HG02678 (cell line): Measurements from ENCODE around the gene LMTK2.
A peak's percentile ranks its signal among the peaks of the same experiment; 100 is the strongest.

Source experiments
- ATAC-seq: cut with Tn5 transposase; IDR thresholded peaks from one replicate; pipeline ENCODE4 v1.9.1; 2021; ENCODE audit warnings: mild to moderate bottlenecking, moderate library complexity; ENCODE audit not compliant: unreplicated experiment

LMTK2 gene

GRCh38 chr7:98231493-98232262, 125.0 kb downstream of the LMTK2 start:
- no peak for ATAC-seq

GRCh38 chr7:98232263-98232585, 125.6 kb downstream of the LMTK2 start:
- no peak for ATAC-seq

- ATAC-seq = no peak
Measured at GRCh38 chr7:98232799-98233198, 126.1 kb downstream of the LMTK2 start.

DNA sequence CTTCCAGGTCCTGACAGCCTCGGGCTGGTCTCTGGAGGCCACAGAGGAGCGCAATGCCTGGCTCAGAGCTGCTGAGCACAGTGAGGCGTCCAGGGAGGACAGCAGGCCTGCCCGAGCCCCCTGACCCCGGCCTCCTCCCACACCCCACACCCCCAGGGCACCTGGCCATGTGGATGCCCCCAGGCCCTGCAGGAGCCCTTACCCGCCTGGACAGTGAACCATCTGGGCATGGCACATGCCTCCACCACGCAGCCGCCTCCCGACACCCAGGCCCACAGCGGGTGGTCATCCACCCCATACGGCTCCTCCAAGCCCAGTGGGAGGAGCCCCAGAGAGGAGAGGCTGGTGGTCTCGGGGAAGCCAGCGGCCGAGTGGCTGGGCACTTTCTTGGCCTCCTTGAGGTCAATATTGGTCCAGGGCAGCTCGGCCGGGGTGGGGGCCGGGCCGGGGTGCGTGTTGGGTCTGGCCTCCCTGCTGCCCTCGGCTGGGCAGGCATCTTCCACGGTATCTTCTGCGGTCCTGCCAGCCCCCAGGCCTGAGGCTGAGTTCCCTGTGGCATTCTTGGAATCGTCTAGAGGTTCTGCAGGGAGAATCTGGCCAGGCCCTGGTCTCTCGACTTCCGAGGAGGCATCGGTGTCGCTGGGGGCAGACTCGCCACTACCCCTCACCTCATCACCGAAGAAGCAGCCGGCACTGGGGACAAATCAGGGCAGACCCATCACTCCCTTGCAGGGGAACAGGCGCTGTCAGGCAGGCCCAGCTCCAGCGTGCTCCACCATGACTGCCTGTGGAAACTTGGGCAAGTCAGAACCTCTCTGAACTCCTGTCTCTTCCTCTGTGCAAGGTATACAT, 126.8 kb downstream of the LMTK2 start:
- no peak for ATAC-seq

GRCh38 chr7:98234429-98235147, 127.9 kb downstream of the LMTK2 start:
- no peak for ATAC-seq

GRCh38 chr7:98235901-98236300, 129.2 kb downstream of the LMTK2 start:
- ATAC-seq = no peak

GRCh38 chr7:98236355-98237185, 129.9 kb downstream of the LMTK2 start:
- no peak for ATAC-seq

DNA sequence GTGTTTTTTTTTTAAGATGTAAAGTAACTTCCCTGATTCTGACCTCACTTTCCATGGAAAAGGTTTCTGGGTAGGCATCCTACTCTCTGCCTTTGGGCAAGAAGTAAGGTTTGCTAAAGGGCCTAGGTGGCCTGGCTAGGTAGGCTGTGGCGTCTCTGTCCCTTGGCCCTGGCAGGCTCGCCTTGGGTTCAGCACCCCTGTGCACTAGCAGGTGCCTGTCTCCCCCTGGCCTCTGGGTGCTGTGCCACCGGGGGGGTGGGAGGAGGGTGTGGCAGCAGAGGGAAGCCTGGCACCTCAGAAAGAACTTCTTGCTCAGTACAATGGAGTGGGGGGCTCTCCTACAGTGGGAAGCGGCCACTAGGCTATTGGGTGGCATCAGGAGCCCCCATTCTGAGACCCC, 131.4 kb downstream of the LMTK2 start:
- ATAC-seq = no peak

DNA sequence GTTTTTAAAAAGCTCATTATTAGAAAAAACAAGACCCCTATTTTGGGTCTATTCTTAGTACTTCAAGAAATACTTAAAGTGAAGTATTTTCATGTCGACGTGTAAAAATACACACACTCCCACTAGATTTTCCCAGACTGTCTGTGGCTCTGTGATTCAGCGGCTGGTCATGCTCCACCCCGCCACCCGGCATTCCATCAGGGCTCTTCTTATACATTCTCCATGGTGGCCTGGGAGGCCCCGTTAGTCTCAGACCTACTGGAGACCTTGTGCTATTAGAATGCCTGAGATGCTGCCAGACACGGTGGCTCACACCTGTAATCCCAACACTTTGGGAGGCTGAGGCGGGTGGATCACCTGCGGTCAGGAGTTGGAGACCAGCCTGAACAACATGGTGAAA, 132.3 kb downstream of the LMTK2 start:
- no peak for ATAC-seq

DNA sequence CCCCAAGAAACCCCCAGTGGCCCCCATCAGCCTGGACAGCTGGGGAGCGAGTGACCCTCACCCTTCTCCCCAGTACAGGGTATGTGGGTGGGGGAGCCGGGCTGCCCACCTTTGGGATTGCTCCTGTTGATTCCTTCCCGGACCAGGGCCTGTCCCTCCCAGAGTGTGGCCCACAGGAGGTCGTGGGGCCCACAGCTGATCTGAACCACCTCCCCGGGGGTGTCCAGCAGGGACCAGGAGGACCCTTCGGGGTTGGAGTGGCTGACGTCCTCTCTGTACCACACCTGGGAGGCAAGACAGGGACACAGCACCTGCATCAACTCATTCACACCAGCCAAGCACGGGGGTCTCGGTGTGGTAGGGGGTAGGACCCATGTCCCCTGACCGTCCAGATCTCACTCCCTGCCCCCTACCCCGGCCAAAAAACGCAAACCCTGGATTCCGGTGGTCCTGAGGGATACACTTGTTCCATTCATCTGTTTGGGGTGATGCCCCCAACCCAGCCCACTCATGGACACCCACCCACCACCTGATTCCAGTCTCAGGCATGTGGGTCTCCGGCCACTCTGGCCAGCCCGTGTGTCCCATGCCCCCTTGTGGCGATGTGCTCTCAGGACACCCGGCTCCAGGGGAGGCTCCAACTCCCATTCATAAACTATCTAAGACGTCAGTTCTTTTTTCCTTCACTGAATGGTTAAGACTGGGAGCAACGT, 134.5 kb downstream of the LMTK2 start:
- peak; percentile 73 for ATAC-seq

- peak; percentile 12 for ATAC-seq
Measured at GRCh38 chr7:98241674-98242241, 135.1 kb downstream of the LMTK2 start.

DNA sequence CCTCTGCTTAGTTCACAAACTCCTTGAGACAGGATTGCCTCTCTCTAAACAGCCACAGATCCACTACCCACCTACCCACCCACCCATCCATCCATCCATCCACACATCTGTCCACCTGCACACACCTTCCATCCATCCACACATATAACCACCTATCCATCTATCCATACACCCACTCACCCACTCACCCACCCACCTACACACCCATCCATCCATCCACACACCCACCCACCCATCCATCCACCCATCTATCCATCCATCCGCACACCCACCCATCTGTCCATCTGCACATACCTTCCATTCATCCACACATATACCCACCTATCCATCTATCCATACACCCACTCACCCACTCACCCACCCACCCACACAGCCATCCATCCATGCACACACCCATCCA, 135.7 kb downstream of the LMTK2 start:
- ATAC-seq = no peak

GRCh38 chr7:98242934-98243333, 136.3 kb downstream of the LMTK2 start:
- no peak for ATAC-seq

- ATAC-seq = no peak
Measured at GRCh38 chr7:98244871-98245270, 138.2 kb downstream of the LMTK2 start.

DNA sequence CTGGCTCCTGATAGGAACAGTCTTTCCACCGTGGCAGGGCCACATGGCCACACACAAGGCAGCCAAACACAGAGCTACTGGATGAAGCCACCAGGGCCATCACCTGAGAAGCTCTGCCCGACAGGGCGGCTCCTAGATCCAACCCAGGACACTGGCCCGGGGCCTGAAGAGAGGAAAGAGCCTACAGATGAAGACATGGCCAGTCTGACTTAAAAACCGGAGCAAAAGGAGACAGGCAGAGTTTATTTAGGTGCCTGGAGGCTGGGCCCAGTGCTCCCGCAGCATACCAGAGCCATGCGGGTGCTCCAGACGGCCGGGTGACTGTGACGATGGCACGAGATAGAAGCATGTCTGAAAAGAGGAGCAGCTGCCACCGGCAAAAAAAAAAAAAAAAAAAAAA, 141.5 kb downstream of the LMTK2 start:
- ATAC-seq = no peak

DNA sequence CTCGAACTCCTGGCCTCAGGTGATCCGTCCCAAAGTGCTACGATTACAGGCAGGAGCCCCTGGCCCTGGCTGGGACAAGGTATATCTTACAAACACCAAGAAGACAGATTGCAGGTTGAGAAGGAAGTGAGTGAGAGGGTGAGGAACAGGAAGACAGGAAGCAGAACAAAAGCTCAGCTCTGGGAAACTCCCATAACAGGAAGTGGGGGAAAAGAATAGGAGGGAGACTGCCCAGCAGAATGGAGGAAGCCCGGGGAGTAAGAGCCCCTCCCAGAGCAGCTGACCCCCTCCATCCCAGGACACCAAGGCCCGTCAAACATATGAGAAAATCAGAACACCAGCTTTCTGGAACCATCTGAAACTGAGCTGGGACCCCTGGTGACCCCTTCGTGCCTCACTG, 142.4 kb downstream of the LMTK2 start:
- no peak for ATAC-seq

GRCh38 chr7:98250789-98251188, 144.1 kb downstream of the LMTK2 start:
- no peak for ATAC-seq

GRCh38 chr7:98251231-98251600, 144.6 kb downstream of the LMTK2 start:
- peak; percentile 12 for ATAC-seq

DNA sequence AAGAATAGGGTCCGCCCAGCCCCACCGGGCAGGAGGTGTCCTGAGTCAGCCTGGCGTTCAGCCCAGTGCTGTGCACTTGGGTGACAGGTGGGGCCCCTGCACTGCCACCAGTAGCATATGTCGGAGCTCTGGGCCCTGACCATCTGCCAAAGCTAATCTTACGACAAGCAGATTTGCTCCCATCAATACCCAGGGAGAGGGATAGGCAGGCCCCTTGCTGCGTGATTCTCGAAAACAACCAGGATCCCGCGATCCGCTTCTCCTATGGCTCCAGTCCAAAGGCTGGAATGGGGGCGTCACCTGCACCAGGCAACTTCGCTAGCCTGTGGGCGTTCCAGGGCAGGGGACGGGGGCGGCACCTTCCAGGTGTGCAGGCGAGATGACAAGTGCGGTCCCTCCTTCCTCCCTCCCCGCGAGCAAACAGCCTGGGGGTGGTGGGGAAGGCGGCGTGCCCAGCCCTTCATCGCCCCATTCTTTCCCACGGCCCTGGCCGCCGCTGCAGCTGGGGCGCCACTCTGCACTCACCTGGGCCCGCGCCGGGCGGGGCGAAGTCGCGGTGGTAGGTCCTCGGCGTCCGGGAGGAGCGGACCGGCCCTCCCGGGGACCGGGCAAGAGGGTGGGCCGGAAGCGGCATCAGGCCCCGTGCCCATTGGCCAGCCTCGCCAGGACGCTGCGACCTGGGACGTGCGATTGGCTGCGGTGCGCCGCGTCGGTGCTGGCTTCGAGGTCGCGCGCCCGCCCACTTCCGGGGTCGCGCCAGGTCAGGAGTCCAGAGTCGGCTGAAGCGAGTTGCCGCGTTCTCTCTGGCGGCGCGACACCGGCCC, 145.2 kb downstream of the LMTK2 start, which contains the start of gene TECPR1:
TSS of gene TECPR1 (minus strand) at position 632 of the 824 bp plus-strand sequence. CDS start 6,086 bp downstream, outside the sequence.
- ATAC-seq = peak; percentile 98
